Esophagus muscularis mucosa (tissue), 4 donors: ENCODE data around the gene PIP5K1B.

ENCODE experiments used
- CTCF ChIP-seq, 3 experiments: fragments of 200-600 bp in 2 of 3; fragments of 450-650 bp in 1 of 3; sonication (generic) in 2 of 3; IDR thresholded peaks; one replicate each; pipeline ENCODE4 v1.5.1; 2017 to 2019; ENCODE audit warnings: antibody characterized with exemption in 3 of 3, mild to moderate bottlenecking in 2 of 3, moderate library complexity in 1 of 3
- EP300 ChIP-seq: sonication (generic); formaldehyde crosslinking; IDR thresholded peaks from one replicate; pipeline ENCODE4 v1.6.1; 2017; ENCODE audit warnings: antibody characterized with exemption
- POLR2A ChIP-seq: fragments of 450-650 bp; IDR thresholded peaks from one replicate; pipeline ENCODE4 v1.6.1; 2017; ENCODE audit warnings: antibody characterized with exemption, moderate library complexity, mild to moderate bottlenecking, low read depth
- POLR2AphosphoS5 ChIP-seq, 2 donors: sonication (generic); formaldehyde crosslinking; IDR thresholded peaks; one replicate each; pipeline ENCODE4 v1.6.1; 2017; ENCODE audit warnings: antibody characterized with exemption in 2 of 2

- TF ChIP-seq POLR2A: no peak
- no peak for TF ChIP-seq CTCF (IDR thresholded peaks at IDR 0.05)
- no peak for TF ChIP-seq EP300
- TF ChIP-seq POLR2AphosphoS5 (IDR thresholded peaks at IDR 0.05): no peak
Observed at GRCh38 chr9:68672625-68673024, 32.4 kb upstream of the PIP5K1B start.
